GM18526 (cell line): ENCODE data around the gene COL4A1.

Experiments
- POLR2A ChIP-seq: IDR thresholded peaks from 3 replicates; pipeline ENCODE4 v1.6.1; 2011; ENCODE audit not compliant: insufficient read length; ENCODE audit errors: extremely low read depth

COL4A1 gene

GRCh38 chr13:110107568-110108347 lies 199.2 kb downstream of the COL4A1 start:
- TF ChIP-seq POLR2A: no peak

GRCh38 chr13:110106726-110107125 lies 200.2 kb downstream of the COL4A1 start:
- no peak for TF ChIP-seq POLR2A

GRCh38 chr13:110105136-110105535 lies 201.8 kb downstream of the COL4A1 start:
- TF ChIP-seq POLR2A: no peak

GRCh38 chr13:110103534-110103933 lies 203.4 kb downstream of the COL4A1 start:
- TF ChIP-seq POLR2A: no peak

- TF ChIP-seq POLR2A: no peak
Observed at GRCh38 chr13:110103026-110103425, 203.9 kb downstream of the COL4A1 start.

- TF ChIP-seq POLR2A: no peak
Observed at GRCh38 chr13:110102053-110102452, 204.9 kb downstream of the COL4A1 start.

GRCh38 chr13:110099922-110100321 lies 207.0 kb downstream of the COL4A1 start:
- TF ChIP-seq POLR2A: no peak
